GM19452 (cell line): ENCODE measurements around the gene STPG4.
A peak's percentile ranks its signal among the peaks of the same experiment; 100 is the strongest.

ENCODE experiments used
- ATAC-seq: cut with Tn5 transposase; IDR thresholded peaks from one replicate; pipeline ENCODE4 v1.9.1; 2021; ENCODE audit not compliant: unreplicated experiment

STPG4 gene

DNA sequence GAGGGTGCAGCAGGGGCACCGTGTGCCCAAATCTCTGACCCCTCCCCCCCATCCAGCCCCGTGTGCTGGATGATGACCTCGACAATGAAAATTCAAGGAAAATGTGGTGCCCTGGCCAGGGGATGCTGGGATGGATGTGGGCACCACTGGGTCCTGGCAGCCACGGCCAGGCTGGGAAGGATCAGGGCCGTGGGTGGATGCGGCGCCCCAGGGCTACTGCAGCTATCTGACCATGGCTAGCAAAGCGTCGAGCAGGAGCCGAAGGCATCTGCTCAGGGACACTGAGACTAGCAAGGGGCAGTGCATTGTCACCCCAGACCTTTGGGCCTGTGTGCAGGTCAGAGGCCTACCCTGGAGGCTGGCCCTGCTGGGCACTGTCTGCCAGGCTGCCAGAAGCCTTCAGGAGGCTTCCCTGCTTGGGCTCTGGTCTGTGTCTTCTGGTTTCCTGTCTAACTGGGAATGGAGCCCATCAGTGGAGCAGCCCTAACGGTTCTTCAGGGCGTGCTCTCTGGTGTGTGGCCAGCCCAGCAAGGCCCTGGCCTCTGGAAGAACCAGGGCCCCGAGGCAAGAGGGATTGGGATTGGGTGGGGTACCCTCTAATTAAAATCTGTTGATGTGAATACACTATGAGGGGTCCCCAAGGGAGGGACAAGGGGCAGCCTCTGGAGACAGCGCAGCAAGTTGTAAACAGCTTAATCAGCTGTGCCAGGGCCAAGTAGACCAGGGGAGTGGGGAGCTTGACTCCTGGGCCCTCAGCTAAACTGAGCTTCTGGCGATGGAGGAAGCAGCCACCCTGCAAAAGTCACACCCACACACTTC is 98.0 kb downstream of the STPG4 start:
- ATAC-seq: no peak

- no peak for ATAC-seq
These were observed 98.7 kb downstream of the STPG4 start for GRCh38 chr2:47056374-47056773.

DNA sequence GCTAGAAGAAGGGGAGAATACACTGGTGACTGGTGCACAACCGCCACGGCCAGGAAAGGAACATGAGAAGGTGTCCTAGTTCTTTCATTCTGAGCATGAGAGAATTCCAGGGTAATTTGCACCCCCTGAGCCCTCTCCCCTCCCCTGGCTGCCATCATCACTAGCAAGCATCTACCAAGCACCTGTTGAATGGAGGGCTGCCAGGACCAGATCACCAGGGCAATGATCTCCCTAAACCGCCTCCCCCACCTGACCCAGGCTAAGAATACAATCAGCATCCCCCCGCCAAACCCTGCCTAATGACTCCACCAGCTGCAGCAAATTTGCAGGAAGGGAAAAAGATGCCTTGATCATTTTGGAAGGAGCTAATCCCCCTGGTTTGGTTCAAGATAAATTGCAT is 100.2 kb downstream of the STPG4 start:
- ATAC-seq: no peak

- no peak for ATAC-seq
These were observed 101.0 kb downstream of the STPG4 start for GRCh38 chr2:47054036-47054555.

GRCh38 chr2:47052847-47053246 is 102.3 kb downstream of the STPG4 start:
- no peak for ATAC-seq

DNA sequence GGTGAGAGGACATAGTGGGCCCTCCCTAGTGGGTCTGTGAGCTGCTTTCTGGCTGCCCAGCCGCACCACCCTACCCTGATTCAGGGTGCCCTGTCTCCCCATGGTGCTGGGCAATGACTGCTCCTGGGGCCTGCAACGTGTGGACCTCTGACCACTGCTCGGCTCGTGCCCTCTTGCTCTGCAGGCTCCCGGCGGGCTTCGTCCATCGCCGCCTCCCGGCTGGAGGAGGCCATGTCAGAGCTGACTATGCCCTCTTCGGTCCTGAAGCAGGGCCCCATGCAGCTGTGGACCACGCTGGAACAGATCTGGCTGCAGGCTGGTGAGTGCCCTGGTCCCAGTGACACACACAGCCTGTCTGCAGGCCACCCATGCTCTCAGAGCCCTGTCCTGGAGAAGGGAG is 103.5 kb downstream of the STPG4 start:
- ATAC-seq: no peak

DNA sequence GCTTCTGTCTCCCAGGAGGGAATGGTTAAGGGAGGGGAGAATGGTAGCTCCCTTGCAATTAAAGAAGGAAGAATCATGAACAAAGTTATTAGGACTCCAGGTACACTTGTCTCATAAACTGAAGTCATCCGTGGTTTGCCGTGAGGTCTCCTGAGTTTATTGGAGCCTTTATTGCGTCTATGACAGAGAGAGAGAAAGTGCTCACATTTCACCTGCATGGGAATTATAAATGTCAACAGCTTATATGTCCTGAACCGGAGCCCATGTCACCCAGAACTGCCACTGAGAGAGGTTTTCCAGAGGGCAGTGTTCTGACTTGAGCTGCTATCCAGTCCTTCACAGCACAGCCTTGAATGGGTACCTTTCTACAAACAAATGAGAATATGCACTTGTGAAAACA is 104.3 kb downstream of the STPG4 start:
- ATAC-seq: no peak

DNA sequence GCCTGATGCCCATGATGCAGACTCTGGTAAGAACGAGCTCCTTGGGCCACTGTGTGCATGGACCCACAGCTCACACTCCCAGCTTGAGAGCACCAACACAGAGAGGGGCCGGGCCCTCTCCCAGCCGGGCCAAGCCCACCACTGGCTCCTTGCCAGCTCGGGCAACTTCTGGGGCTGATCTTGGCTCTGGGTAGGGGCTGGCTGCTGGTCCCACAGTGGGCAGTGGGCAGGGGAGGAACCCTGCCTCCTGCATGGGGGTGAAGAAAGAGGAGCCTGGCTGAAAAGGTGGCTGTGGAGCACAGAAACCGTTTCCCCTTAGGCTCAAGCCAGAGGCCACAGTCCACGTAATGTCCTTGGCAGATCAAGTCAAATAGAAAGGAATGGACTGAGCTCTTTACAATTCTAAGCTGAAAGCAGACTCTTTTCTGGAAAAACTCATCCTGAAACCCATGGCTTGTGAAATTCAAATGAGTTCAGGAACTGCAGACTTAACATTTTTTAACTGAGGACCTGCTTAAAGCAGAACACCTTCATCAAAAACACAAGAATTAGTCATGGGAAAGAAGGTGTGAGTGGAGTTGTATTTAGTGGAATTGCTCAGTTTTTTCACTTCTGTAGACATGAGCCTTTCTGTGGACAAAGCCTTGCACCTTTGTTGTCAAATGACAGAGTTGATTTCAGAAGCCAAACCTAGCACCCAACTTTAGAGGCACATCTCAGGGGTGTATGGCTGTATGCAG is 104.9 kb downstream of the STPG4 start:
- no peak for ATAC-seq

- no peak for ATAC-seq
These were observed 105.6 kb downstream of the STPG4 start for GRCh38 chr2:47049502-47049901.

GRCh38 chr2:47048801-47049480 is 106.2 kb downstream of the STPG4 start:
- ATAC-seq: no peak

DNA sequence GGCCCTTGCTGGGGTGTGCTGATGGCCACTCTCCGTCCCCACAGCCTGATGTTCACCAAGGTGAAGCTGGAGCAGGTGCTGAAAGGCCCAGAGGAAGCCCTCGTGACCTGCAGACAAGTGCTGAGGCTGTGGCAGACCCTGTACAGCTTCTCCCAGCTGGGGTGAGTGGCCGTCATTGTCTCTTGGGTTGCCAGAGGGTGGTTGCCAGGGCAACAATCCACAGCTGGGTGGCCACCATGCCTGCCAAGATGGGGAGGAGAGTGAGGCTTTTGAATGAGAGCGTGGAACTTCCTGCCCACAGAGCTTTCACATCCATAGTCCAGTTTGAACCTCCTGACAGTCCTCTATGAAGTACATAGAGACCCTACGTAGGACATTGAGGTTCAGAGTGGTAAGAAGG is 108.8 kb downstream of the STPG4 start:
- no peak for ATAC-seq

GRCh38 chr2:47043891-47044239 is 111.2 kb downstream of the STPG4 start:
- no peak for ATAC-seq

GRCh38 chr2:47043142-47043890 is 111.8 kb downstream of the STPG4 start:
- no peak for ATAC-seq

GRCh38 chr2:47041891-47042684 is 113.0 kb downstream of the STPG4 start:
- no peak for ATAC-seq

DNA sequence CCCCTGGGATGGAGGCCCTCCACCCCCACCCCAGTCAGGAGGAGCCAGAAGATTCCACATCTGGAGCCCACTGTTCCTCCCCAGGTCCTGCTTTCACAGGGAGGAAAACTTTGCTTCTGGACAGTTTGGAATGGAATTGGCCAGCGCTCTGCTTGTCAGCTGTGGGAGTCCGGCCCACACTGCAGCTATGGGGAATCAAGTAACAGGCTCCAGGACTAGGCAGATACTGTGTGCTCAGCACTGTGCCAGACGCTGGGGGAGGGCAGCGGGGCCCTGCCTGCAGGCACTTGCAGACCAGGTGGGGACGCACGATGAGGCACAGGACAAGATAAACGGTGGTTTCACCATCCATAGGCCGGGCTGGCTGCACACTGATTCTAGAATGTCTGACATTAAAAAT is 114.0 kb downstream of the STPG4 start:
- ATAC-seq: no peak

- ATAC-seq: no peak
These were observed 114.5 kb downstream of the STPG4 start for GRCh38 chr2:47040651-47041050.

DNA sequence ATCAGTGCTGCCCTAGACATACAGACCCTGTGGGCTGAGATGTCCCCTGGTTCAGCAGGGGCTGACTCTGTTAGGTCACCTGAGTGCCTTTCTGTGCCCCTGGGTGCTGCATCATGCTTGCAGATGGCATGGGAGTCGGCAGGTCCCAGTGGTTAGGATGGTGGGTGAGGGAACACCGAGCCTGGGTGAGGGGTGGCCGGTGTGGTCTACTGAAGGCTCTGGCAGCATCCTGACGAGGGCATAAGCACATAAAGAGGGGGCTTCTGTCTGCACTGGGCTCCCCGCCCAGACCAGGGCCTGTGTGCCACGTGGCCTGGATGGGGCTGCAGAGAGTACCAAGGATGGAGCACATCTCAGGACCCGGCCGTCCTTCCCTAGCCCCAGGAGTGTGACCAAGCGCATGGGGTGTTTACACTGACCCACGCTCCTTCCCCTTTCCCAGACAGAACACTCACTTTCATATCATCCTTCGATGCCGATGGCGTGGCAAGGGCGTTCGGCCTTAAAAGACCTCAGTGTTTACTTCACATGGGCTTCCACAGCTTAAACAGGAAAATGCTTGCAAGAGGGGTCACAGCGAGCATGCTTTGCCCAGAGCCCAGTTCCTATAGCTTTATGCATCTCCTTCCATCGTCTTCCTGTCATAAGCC is 115.1 kb downstream of the STPG4 start:
- no peak for ATAC-seq

DNA sequence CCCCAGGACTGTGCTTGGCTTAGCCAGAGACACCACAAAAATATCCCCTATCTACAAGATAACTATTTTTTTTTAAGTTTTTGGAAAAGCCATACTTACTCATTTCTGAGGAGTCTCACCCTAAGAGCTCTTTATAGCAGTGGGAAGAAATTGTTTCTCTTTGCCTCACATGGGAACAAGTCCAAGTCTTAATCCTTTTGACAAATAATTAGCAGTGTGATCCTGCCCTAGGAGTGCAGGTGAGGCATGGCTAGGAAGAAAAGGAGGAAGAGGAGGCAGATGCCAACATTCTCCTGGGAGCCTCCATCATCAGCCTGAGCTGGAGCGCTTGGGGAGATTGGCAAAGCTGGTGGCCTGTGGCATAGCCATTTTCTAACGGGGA is 115.6 kb downstream of the STPG4 start:
- no peak for ATAC-seq

GRCh38 chr2:47038656-47039488 is 116.2 kb downstream of the STPG4 start:
- peak; percentile 43 for ATAC-seq
